ENCODE data around the gene ARHGAP32. TPM values are rescaled to one million over a fixed set of nuclear protein-coding genes. Genes with fewer than 3 reads are reported as not detected.

ARHGAP32 gene
- polyA plus RNA-seq, 1 donor from 2014 or later: 0.54 TPM

DNA sequence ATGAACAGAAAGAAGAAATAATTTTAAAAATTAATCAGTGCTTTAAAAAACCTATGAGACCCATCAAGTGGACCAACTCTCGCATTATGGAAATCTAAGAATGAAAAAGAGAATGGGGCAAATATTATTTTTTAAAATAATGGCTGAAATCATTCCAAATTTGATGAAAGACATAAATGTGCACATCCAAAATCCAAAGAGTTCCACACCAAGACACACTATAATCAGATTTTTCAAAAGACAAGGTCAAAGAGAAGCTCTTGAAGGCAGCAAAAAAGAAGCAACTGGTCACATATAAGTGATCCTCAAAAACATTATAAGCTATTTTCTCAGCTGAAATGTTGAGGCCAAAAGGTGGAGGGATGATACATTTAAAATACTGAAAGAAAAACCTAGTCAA lies 85.3 kb downstream of the ARHGAP32 start:
- Mint-ChIP-seq H3K27ac (no peak overlapping the region), H3K4me3 (no peak overlapping the region), H3K9me3 (peaks cover 0 to 15% (median 14%) of the 10 kb centered on the region in 3 donors), H3K27me3 (no peaks in the 10 kb centered on the region), H3K4me1 (no peaks in the 10 kb centered on the region), H3K36me3 (peaks cover 3% of the 10 kb centered on the region)

GRCh38 chr11:129102756-129103155 lies 89.4 kb downstream of the ARHGAP32 start:
- Mint-ChIP-seq H3K4me3 (no peak overlapping the region), H3K36me3 (no peaks in the 10 kb centered on the region), H3K27ac (no peak overlapping the region), H3K9me3 (peaks cover 3 to 26% (median 10%) of the 10 kb centered on the region in 3 donors), H3K4me1 (no peaks in the 10 kb centered on the region), H3K27me3 (peaks cover 2% of the 10 kb centered on the region)

DNA sequence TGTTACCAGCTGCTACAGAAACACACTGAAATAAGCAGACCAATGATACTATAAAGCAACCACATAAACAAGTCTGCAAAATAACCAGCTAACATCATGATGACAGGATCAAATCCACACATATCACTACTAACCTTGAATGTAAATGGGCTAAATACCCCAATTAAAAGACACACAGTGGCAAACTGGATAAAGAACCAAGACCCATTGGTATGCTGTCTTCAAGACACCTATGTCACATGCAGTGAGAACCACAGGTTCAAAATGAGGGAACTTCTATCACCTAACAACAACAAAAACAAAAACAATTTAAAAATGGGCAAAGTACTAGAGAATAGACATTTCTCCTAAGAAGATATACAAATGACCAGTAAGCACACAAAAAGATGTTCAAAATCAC lies 89.9 kb downstream of the ARHGAP32 start:
- Mint-ChIP-seq H3K4me1 (no peaks in the 10 kb centered on the region), H3K36me3 (peaks cover 2% of the 10 kb centered on the region), H3K9me3 (peaks cover 3 to 30% (median 10%) of the 10 kb centered on the region in 3 donors), H3K27ac (no peak overlapping the region), H3K27me3 (peaks cover 2% of the 10 kb centered on the region), H3K4me3 (no peak overlapping the region)

- Mint-ChIP-seq H3K27me3 (no peaks in the 10 kb centered on the region), H3K9me3 (peaks cover 2 to 13% (median 6%) of the 10 kb centered on the region in 3 donors), H3K36me3 (peaks cover 2% of the 10 kb centered on the region), H3K4me3 (no peak overlapping the region), H3K4me1 (no peaks in the 10 kb centered on the region), H3K27ac (no peak overlapping the region)
Observed at GRCh38 chr11:129093283-129093682, 98.8 kb downstream of the ARHGAP32 start.

- no peak overlapping the region for H3K27ac Mint-ChIP-seq
- no peak overlapping the region for H3K4me3 Mint-ChIP-seq
- peaks cover 0 to 2% (median 0%) of the 10 kb centered on the region in 3 donors for H3K9me3 Mint-ChIP-seq
- no peaks in the 10 kb centered on the region for H3K27me3 Mint-ChIP-seq
- H3K4me1 Mint-ChIP-seq: no peaks in the 10 kb centered on the region
- H3K36me3 Mint-ChIP-seq: no peaks in the 10 kb centered on the region
Observed at GRCh38 chr11:129090056-129090455, 102.1 kb downstream of the ARHGAP32 start.

DNA sequence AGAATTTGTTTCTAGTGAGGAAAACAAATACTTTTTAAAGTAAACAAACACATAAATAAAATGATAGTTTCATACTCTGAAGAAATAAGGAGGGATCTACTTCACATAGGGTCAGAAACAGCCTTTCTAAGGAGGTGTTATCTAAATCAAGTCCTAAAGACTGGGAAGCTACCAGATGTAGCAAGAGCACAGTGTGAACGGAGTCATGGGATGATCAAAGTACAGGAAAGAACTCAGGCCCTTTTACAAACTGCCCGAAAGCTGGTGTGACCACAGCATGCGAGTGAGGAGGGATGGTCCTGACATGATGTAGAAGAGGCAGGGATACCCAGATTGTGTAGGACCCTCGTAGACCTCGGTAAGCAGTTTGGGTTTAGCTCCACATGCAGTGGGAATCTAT lies 102.8 kb downstream of the ARHGAP32 start:
- H3K4me3 Mint-ChIP-seq: no peak overlapping the region
- H3K27ac Mint-ChIP-seq: no peak overlapping the region
- no peaks in the 10 kb centered on the region for H3K36me3 Mint-ChIP-seq
- H3K27me3 Mint-ChIP-seq: no peaks in the 10 kb centered on the region
- peaks cover 2 to 7% (median 5%) of the 10 kb centered on the region in 3 donors for H3K9me3 Mint-ChIP-seq
- H3K4me1 Mint-ChIP-seq: no peaks in the 10 kb centered on the region

GRCh38 chr11:129086976-129087375 lies 105.1 kb downstream of the ARHGAP32 start:
- H3K4me1 Mint-ChIP-seq: no peaks in the 10 kb centered on the region
- H3K4me3 Mint-ChIP-seq: no peak overlapping the region
- peaks cover 13 to 24% (median 13%) of the 10 kb centered on the region in 3 donors for H3K9me3 Mint-ChIP-seq
- H3K27me3 Mint-ChIP-seq: no peaks in the 10 kb centered on the region
- no peaks in the 10 kb centered on the region for H3K36me3 Mint-ChIP-seq
- H3K27ac Mint-ChIP-seq: no peak overlapping the region

DNA sequence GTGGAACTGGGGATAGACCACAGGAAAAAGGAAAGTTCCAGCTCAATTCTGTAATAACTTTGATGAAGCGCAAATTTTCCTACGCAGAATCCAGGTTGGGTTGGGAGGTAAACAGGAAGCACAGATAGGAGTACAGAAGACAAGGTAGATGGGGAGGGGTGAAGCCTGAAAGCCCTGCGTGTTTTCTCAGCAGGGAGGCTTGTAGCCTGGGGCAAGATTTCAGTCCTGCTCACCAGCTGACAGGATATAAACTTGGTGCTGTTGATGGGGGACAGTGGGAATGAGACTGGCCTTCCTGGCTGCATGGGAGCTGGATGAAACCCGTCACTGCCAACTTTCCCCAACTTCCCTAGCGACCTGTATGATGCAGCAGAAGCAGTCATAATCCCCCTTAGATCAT lies 114.9 kb downstream of the ARHGAP32 start:
- Mint-ChIP-seq H3K9me3 (peaks cover 0 to 6% (median 5%) of the 10 kb centered on the region in 3 donors), H3K27ac (no peak overlapping the region), H3K27me3 (no peaks in the 10 kb centered on the region), H3K4me3 (peak overlapping the region in 1 of 4 donors; percentile 51), H3K36me3 (peaks cover 1% of the 10 kb centered on the region), H3K4me1 (no peaks in the 10 kb centered on the region)

- no peaks in the 10 kb centered on the region for H3K4me1 Mint-ChIP-seq
Observed at GRCh38 chr11:129075757-129076156, 116.4 kb downstream of the ARHGAP32 start.

DNA sequence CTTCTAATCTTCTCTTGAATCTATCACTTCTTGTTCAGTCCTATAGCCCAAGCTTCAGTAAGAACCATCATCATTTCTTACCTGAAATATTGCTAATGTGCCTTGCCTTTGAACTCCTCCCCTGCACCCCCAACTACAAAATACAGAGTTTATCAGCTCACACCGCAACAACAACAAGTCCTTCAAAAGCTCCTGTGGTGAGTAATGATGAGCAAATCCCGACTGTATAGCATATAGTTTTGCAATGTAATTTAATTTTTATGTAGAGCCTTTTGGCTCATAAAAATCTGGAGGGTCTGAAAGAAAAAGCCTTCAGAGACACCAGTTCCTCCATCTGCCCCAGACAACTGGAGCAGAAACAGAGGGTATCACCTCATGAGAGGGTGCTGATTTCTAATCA lies 124.7 kb downstream of the ARHGAP32 start:
- H3K27me3 Mint-ChIP-seq: no peaks in the 10 kb centered on the region
- no peak overlapping the region for H3K4me3 Mint-ChIP-seq
- H3K9me3 Mint-ChIP-seq: no peaks in the 10 kb centered on the region
- H3K36me3 Mint-ChIP-seq: peaks cover 2% of the 10 kb centered on the region
- no peak overlapping the region for H3K27ac Mint-ChIP-seq
- no peaks in the 10 kb centered on the region for H3K4me1 Mint-ChIP-seq

More at GRCh38 chr11:129075757-129076156, 116.4 kb downstream of the ARHGAP32 start:
- Mint-ChIP-seq H3K4me3 (no peak overlapping the region), H3K27ac (no peak overlapping the region), H3K9me3 (peaks cover 0 to 1% (median 0%) of the 10 kb centered on the region in 3 donors), H3K36me3 (peaks cover 3% of the 10 kb centered on the region), H3K27me3 (no peaks in the 10 kb centered on the region)

DNA sequence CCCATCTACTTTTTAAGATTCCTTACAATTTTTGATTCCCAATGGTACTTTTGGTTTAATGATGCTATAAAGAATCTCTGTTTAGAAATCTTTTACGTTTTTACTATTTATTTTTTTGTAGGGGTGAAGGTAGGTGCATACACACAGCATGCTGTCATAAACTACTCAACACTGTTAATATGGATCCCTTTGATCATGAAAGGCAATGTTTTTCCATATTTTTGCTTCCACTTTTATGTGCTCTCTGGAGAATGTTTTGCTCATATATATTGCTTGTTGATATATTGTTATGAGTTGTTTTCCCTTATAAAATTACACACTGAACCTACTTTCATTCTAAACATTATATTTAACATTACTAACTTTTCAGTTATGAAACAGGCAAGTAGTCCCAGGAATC lies 125.9 kb downstream of the ARHGAP32 start:
- Mint-ChIP-seq H3K36me3 (no peaks in the 10 kb centered on the region), H3K27me3 (no peaks in the 10 kb centered on the region), H3K9me3 (no peaks in the 10 kb centered on the region), H3K27ac (no peak overlapping the region), H3K4me1 (no peaks in the 10 kb centered on the region), H3K4me3 (no peak overlapping the region)

- Mint-ChIP-seq H3K36me3 (no peaks in the 10 kb centered on the region), H3K27ac (no peak overlapping the region)
Observed at GRCh38 chr11:129063118-129063517, 129.0 kb downstream of the ARHGAP32 start.

DNA sequence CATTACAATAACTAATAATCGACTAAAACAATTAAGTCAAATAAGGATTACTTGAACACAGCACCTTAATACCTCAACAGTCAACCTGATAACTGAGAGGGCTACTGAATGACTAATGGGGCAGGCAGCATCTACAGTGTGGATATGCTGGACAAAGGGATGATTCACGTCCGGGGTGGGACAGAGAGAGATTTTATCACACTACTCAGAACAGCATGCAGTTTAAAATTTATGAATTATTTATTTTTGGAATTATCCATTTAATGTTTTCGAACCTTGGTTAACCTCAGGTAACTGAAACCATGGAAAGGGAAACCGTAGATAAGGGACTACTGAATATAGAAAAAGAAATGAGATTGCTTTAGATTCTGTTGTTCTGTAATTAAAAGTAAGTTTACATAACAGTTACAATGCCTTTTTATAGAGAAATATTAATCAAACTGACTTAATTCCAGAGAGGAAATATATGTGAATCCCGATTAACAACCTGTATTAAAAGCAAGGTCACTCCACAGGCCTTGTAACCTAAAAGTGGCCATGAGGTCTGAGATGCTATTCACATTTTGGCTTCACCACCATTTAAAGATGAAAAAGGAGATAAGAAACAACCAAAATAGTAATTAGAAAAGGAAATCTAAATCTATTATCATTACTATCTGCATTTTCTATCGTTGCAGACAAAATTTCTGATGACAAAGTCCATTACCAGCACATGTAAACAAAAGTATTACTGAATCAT lies 130.5 kb downstream of the ARHGAP32 start:
- H3K27me3 Mint-ChIP-seq: no peaks in the 10 kb centered on the region
- no peak overlapping the region for H3K4me3 Mint-ChIP-seq
- H3K9me3 Mint-ChIP-seq: no peaks in the 10 kb centered on the region
- H3K4me1 Mint-ChIP-seq: no peaks in the 10 kb centered on the region
- no peak overlapping the region for H3K27ac Mint-ChIP-seq
- no peaks in the 10 kb centered on the region for H3K36me3 Mint-ChIP-seq

More at GRCh38 chr11:129063118-129063517, 129.0 kb downstream of the ARHGAP32 start:
- H3K27me3 Mint-ChIP-seq: no peaks in the 10 kb centered on the region
- H3K4me1 Mint-ChIP-seq: no peaks in the 10 kb centered on the region
- H3K4me3 Mint-ChIP-seq: no peak overlapping the region
- H3K9me3 Mint-ChIP-seq: no peaks in the 10 kb centered on the region

GRCh38 chr11:129056916-129057315 lies 135.2 kb downstream of the ARHGAP32 start:
- Mint-ChIP-seq H3K4me1 (peaks cover 0 to 3% (median 0%) of the 10 kb centered on the region in 3 donors), H3K9me3 (peaks cover 0 to 3% (median 0%) of the 10 kb centered on the region in 3 donors), H3K4me3 (no peak overlapping the region), H3K27me3 (no peaks in the 10 kb centered on the region), H3K27ac (no peak overlapping the region), H3K36me3 (no peaks in the 10 kb centered on the region)

DNA sequence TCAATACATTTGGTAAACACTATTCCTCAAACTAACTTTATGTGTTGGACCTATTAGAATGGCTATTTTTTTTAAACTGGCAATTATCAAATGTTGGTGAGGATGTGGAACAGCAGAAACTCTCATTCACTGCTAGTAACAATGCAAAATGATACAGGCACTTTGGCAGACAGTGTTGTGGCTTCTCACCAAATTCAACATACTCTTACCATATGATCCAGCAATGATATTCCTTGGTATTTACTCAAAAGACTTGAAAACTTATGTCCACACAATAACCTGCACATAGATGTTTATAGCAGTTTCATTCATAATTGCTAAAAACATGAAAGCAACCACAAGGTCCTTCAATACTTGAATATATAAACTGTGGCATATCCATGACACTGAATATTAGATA lies 136.9 kb downstream of the ARHGAP32 start:
- peaks cover 0 to 3% (median 0%) of the 10 kb centered on the region in 3 donors for H3K9me3 Mint-ChIP-seq
- peak overlapping the region in 1 of 4 donors; percentile 6 for H3K4me3 Mint-ChIP-seq
- H3K4me1 Mint-ChIP-seq: peaks cover 0 to 3% (median 0%) of the 10 kb centered on the region in 3 donors
- H3K36me3 Mint-ChIP-seq: no peaks in the 10 kb centered on the region
- H3K27ac Mint-ChIP-seq: no peak overlapping the region
- no peaks in the 10 kb centered on the region for H3K27me3 Mint-ChIP-seq

DNA sequence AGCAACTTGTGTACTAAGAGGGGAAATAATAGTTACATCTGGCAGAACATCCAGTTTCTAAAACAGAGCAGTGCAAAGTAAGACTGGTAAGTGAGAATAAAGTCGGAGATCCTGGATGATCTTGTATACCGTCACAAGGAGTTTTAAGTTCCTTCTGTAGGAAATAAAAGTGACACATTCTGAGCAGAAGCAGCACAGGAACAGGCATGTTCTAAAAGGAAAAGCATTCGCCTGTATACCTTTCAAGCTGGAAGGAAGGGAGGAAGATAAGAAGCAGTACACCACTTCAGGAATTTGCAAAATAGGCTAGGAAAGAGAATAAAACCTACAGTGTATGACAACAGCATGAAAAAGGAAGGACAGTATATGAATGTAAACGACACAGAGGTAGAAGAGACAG lies 143.2 kb downstream of the ARHGAP32 start:
- H3K27me3 Mint-ChIP-seq: no peaks in the 10 kb centered on the region
- no peaks in the 10 kb centered on the region for H3K36me3 Mint-ChIP-seq
- no peak overlapping the region for H3K27ac Mint-ChIP-seq
- no peaks in the 10 kb centered on the region for H3K4me1 Mint-ChIP-seq
- H3K4me3 Mint-ChIP-seq: no peak overlapping the region
- peaks cover 0 to 4% (median 0%) of the 10 kb centered on the region in 3 donors for H3K9me3 Mint-ChIP-seq
